Loucy (cell line): Measurements from ENCODE around the gene SYTL1.

Experiments used
- H2AFZ ChIP-seq: fragments of 200-600 bp; sonication (generic); 2 replicates; pipeline ENCODE4 v1.6.0; 2016; ENCODE audit warnings: antibody characterized with exemption, mild to moderate bottlenecking, low read length, moderate library complexity
- H3F3A ChIP-seq: fragments of 200-600 bp; 2 replicates; pipeline ENCODE4 v1.6.0; 2016; ENCODE audit warnings: antibody characterized with exemption, low read depth, mild to moderate bottlenecking
- H3K27me3 ChIP-seq: fragments of 200-600 bp; sonication (generic); 2 replicates; pipeline ENCODE4 v1.6.1; 2014; ENCODE audit warnings: low read length, mild to moderate bottlenecking; ENCODE audit not compliant: insufficient read depth, poor library complexity, severe bottlenecking
- H3K36me3 ChIP-seq: fragments of 200-600 bp; sonication (generic); 2 replicates; pipeline ENCODE4 v1.6.1; 2016; ENCODE audit warnings: low read length; ENCODE audit not compliant: insufficient read depth
- H3K4me1 ChIP-seq: fragments of 200-600 bp; sonication (generic); 2 replicates; pipeline ENCODE4 v1.5.1; 2014; ENCODE audit warnings: low read length, mild to moderate bottlenecking; ENCODE audit not compliant: insufficient read depth, poor library complexity, severe bottlenecking
- H3K4me2 ChIP-seq: fragments of 200-600 bp; sonication (generic); 2 replicates; pipeline ENCODE4 v1.6.0; 2014; ENCODE audit warnings: antibody characterized with exemption, low read length, low read depth, mild to moderate bottlenecking; ENCODE audit not compliant: poor library complexity, severe bottlenecking
- H3K4me3 ChIP-seq: fragments of 200-600 bp; sonication (generic); 2 replicates; pipeline ENCODE4 v1.5.1; 2014; ENCODE audit warnings: low read length, mild to moderate bottlenecking, mixed read lengths; ENCODE audit not compliant: poor library complexity, severe bottlenecking
- H3K79me2 ChIP-seq: fragments of 200-600 bp; sonication (generic); 2 replicates; pipeline ENCODE4 v1.6.1; 2014; ENCODE audit warnings: low read length; ENCODE audit not compliant: insufficient read depth
- H3K9ac ChIP-seq: fragments of 200-600 bp; sonication (generic); 2 replicates; pipeline ENCODE4 v1.6.0; 2014; ENCODE audit warnings: mild to moderate bottlenecking, low read depth, low read length, moderate library complexity; ENCODE audit not compliant: poor library complexity, severe bottlenecking
- H3K9me2 ChIP-seq: fragments of 200-600 bp; sonication (generic); replicated peaks from 2 replicates; pipeline ENCODE4 v1.6.1; 2016; ENCODE audit warnings: low read depth, low read length, mixed read lengths
- H3K9me3 ChIP-seq: fragments of 200-600 bp; sonication (generic); 2 replicates; pipeline ENCODE4 v1.6.1; 2014; ENCODE audit warnings: mild to moderate bottlenecking, antibody characterized with exemption, low read length, low read depth; ENCODE audit not compliant: insufficient read depth
- H4K20me1 ChIP-seq: fragments of 200-600 bp; sonication (generic); 2 replicates; pipeline ENCODE4 v1.6.0; 2014; ENCODE audit warnings: antibody characterized with exemption, low read length, mild to moderate bottlenecking; ENCODE audit not compliant: insufficient read depth, poor library complexity, severe bottlenecking
- EZH2phosphoT487 ChIP-seq: fragments of 200-600 bp; IDR thresholded peaks from 2 replicates; pipeline ENCODE4 v1.6.1; 2018; ENCODE audit warnings: antibody characterized with exemption, mild to moderate bottlenecking, moderate library complexity, borderline replicate concordance
- TF ChIP-seq, protein P1 (sequence below): fragments of 200-600 bp; sonication (generic); conservative IDR thresholded peaks from 2 replicates; pipeline ENCODE4 v1.5.1; 2014; ENCODE audit warnings: mild to moderate bottlenecking, antibody characterized with exemption, low read length

Gene SYTL1

DNA sequence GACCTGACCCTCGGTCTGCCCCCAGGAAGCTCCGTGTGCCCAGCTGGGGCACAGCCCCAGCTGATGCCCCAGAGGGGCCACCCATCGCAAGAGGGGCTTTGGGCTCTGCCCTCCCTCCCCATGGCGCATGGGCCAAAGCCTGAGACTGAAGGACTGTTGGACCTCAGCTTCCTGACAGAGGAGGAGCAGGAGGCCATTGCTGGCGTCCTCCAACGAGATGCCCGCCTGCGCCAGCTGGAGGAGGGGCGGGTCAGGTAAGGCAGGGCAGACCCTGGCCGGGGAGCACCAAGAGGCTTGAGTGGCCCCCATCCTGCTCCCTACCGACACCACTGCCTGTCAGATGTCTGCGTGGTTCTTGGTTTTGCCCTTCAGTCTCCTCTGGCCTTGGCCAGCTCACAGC is 3.5 kb downstream of the SYTL1 start:
- TF ChIP-seq, protein P1, sequence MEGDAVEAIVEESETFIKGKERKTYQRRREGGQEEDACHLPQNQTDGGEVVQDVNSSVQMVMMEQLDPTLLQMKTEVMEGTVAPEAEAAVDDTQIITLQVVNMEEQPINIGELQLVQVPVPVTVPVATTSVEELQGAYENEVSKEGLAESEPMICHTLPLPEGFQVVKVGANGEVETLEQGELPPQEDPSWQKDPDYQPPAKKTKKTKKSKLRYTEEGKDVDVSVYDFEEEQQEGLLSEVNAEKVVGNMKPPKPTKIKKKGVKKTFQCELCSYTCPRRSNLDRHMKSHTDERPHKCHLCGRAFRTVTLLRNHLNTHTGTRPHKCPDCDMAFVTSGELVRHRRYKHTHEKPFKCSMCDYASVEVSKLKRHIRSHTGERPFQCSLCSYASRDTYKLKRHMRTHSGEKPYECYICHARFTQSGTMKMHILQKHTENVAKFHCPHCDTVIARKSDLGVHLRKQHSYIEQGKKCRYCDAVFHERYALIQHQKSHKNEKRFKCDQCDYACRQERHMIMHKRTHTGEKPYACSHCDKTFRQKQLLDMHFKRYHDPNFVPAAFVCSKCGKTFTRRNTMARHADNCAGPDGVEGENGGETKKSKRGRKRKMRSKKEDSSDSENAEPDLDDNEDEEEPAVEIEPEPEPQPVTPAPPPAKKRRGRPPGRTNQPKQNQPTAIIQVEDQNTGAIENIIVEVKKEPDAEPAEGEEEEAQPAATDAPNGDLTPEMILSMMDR, result no peak
- TF ChIP-seq EZH2phosphoT487, result no peak
- Histone ChIP-seq H3K4me1 (peaks cover 22% of the 10 kb centered on the region), H4K20me1 (no peaks in the 10 kb centered on the region), H3K9me3 (no peaks in the 10 kb centered on the region), H3K9me2 (no peaks in the 10 kb centered on the region), H3K4me3 (peak overlapping the region; percentile 42), H3K9ac (peak overlapping the region; percentile 28), H3K27me3 (no peaks in the 10 kb centered on the region), H3K36me3 (peaks cover 2% of the 10 kb centered on the region; the same call in 1 of the 2 replicates), H3F3A (no peaks in the 10 kb centered on the region), H3K79me2 (peaks cover 40% of the 10 kb centered on the region), H3K4me2 (peak overlapping the region; percentile 97), H2AFZ (no peak overlapping the region)

DNA sequence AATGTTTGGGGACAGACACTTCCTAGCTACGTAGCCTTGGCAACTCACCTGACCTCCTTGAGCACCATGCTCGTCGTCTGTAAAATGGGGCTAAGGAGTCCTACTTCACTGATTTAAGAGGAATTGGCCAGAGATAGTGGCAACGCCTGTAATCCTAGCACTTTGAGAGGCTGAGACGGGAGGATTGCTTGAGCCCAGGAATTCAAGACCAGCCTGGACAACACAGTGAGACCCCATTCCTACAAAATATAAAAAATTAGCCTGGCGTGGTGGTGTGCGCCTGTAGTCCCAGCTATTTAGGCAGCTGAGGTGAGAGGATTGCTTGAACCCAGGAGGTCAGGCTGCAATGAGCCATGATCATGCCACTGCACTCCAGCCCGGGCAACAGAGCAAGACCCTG is 4.5 kb downstream of the SYTL1 start:
- no peak overlapping the region for H3K4me2 ChIP-seq
- H3K9me2 ChIP-seq, result no peaks in the 10 kb centered on the region
- no peak overlapping the region for H3K9ac ChIP-seq
- no peaks in the 10 kb centered on the region for H3K27me3 ChIP-seq
- no peaks in the 10 kb centered on the region for H3K9me3 ChIP-seq
- peaks cover 15% of the 10 kb centered on the region for H3K4me1 ChIP-seq
- H2AFZ ChIP-seq, result no peak overlapping the region
- no peak overlapping the region for H3K4me3 ChIP-seq
- H3K36me3 ChIP-seq, result peaks cover 5% of the 10 kb centered on the region; the same call in 1 of the 2 replicates
- H3F3A ChIP-seq, result no peaks in the 10 kb centered on the region
- no peaks in the 10 kb centered on the region for H4K20me1 ChIP-seq
- no peak for TF ChIP-seq EZH2phosphoT487
- TF ChIP-seq, protein P1, result no peak
- peaks cover 40% of the 10 kb centered on the region for H3K79me2 ChIP-seq

DNA sequence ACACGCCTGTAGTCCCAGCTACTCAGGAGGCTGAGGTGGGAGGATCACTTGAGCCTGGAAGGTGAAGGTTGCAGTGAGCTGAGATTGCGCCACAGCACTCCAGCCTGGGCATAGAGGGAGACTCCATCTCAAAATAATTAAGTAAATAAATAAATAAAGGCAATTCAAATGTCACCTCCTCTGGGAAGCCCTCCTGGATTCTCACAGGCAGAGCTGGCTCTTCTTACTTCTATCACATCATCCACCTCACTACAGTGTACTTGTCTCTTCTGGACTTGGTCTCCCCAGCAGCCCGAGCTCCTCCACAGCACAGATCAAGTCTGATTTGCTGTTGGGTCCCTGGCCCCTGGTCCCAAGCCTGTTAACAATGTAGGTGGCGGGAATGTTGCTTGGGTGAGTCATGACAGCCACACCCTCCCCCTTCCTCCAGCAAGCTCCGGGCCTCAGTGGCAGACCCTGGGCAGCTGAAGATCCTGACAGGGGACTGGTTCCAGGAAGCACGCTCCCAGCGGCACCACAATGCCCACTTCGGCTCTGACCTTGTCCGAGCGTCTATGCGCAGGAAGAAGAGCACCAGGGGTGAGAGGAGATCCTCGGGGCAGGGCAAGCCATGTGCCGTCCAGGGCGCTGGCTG is 5.3 kb downstream of the SYTL1 start:
- Histone ChIP-seq H3K9me3 (no peaks in the 10 kb centered on the region), H3K36me3 (peaks cover 5% of the 10 kb centered on the region; the same call in 1 of the 2 replicates), H3K4me1 (peaks cover 12% of the 10 kb centered on the region), H2AFZ (no peak overlapping the region), H3F3A (no peaks in the 10 kb centered on the region), H3K27me3 (no peaks in the 10 kb centered on the region), H3K9ac (no peak overlapping the region), H4K20me1 (no peaks in the 10 kb centered on the region), H3K4me2 (no peak overlapping the region), H3K4me3 (no peak overlapping the region), H3K79me2 (peaks cover 38% of the 10 kb centered on the region), H3K9me2 (no peaks in the 10 kb centered on the region)
- TF ChIP-seq, protein P1, result no peak
- no peak for TF ChIP-seq EZH2phosphoT487
